Heart left ventricle (tissue), 13 donors: ENCODE data around the gene TRIM46.

Source experiments
- POLR2A ChIP-seq, 2 donors: fragments of 450-650 bp; IDR thresholded peaks; one replicate each; pipeline ENCODE4 v1.6.1; 2017; ENCODE audit warnings: antibody characterized with exemption in 2 of 2, mild to moderate bottlenecking in 2 of 2, moderate library complexity in 2 of 2
- TF ChIP-seq, protein P1 (sequence below), 12 donors: fragments of 200-600 bp; sonication (generic) in 4 of 12; IDR thresholded peaks; one replicate each; pipeline versions ENCODE4 v1.5.0 to v1.8.0; 2018 to 2022; ENCODE audit warnings: antibody characterized with exemption in 12 of 12, mild to moderate bottlenecking in 5 of 12
- donor health status: ischemic (EF 13 %, LVEDD 7.1; RV severe dilation, severe dysfunction).
- donor health status: DM: no; HTN: yes; CAD: no.
- donor health status: DM: no; HTN: no; CAD: no.
- donor health status: ischemic (EF 25% LVEDD 6.9; RV normal size, moderate dysfunction).
- donor health status: ischemic (EF 25% LVEDD 5.7; RV mildly dilated, moderate dysfunction).
- donor health status: ischemic (EF 35%, LVEDD 5.7; RV mildly dilated, moderate dysfunction).
- donor health status: nonischemic (EF 11% LVEDD 7.7; RV severe dilation, severe dysfunction).
- donor health status: DM: yes; HTN: yes; CAD: no.
- donor health status: PGD.
- donor health status: ischemic (EF 29% LVEDD 5.4; RV normal size, mild dysfunction).
- donor health status: nonischemic (EF 23%, LVEDD 6.1; RV moderate dilation, normal function).

DNA sequence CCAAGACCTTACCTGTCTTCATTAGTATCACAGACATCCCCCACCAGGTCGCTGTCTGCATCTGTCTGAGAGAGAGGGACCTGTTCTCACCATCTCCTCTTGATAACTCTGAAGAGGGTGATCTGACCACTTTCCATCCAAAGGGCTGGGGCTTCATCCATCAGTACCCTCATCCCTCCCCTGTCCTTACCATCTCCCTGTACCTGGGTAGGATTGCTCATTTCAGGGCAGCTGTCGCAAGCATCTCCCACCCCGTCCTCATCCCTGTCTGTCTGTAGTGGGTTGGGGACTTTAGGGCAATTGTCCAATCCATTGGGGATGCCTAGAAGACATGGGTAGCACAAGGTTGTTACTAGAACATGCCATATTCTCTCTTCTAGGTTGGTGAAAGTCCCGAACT is 26.1 kb downstream of the TRIM46 start:
- TF ChIP-seq, protein P1, sequence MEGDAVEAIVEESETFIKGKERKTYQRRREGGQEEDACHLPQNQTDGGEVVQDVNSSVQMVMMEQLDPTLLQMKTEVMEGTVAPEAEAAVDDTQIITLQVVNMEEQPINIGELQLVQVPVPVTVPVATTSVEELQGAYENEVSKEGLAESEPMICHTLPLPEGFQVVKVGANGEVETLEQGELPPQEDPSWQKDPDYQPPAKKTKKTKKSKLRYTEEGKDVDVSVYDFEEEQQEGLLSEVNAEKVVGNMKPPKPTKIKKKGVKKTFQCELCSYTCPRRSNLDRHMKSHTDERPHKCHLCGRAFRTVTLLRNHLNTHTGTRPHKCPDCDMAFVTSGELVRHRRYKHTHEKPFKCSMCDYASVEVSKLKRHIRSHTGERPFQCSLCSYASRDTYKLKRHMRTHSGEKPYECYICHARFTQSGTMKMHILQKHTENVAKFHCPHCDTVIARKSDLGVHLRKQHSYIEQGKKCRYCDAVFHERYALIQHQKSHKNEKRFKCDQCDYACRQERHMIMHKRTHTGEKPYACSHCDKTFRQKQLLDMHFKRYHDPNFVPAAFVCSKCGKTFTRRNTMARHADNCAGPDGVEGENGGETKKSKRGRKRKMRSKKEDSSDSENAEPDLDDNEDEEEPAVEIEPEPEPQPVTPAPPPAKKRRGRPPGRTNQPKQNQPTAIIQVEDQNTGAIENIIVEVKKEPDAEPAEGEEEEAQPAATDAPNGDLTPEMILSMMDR (IDR thresholded peaks at IDR 0.05), result no peak
- no peak for TF ChIP-seq POLR2A (IDR thresholded peaks at IDR 0.05)
